Aortic smooth muscle cell (primary cell): ENCODE data around the gene MARK4. TPM values are rescaled to one million over a fixed set of nuclear protein-coding genes. Genes with fewer than 3 reads are reported as not detected.

Source experiments
- total RNA-seq: library from RNA; depleted of rRNA; stranded (reverse); fragments of >200 nt; gene quantifications from 2 replicates; pipeline ENCODE4 v1.2.3, GENCODE V29; 2014

MARK4 gene
- total RNA-seq = 9.5 and 18.3 TPM in 2 replicates

GRCh38 chr19:45250832-45251451 lies at the start of gene MARK4:
MARK4 (plus strand) TSS chr19:45251271; CDS start chr19:45251589, 318 bp downstream.

GRCh38 chr19:45245334-45245787 lies 5.7 kb upstream of the MARK4 start, which contains the start of gene EXOC3L2:
EXOC3L2 (minus strand) TSS chr19:45245407; CDS start chr19:45239045, 6,362 bp downstream.

GRCh38 chr19:45322744-45323281 lies 71.7 kb downstream of the MARK4 start, which contains the start of gene CKM:
CKM (minus strand) TSS chr19:45322875; CDS start chr19:45319713, 3,162 bp downstream.

GRCh38 chr19:45340232-45340898 lies 89.3 kb downstream of the MARK4 start, which contains the start of gene KLC3:
KLC3 (plus strand) TSS chr19:45340750; CDS start chr19:45345542, 4,792 bp downstream.

Other genes starting within 250 kb of the MARK4 start
- 3.3 and 3.5 TPM in 2 replicates for gene RELB, start 249.8 kb upstream of the MARK4 start, total RNA-seq
- gene CLASRP, start 212.2 kb upstream of the MARK4 start, total RNA-seq = 11.5 and 12.9 TPM in 2 replicates
- 0.25 TPM in 1 of 2 replicates, not detected in the other for gene ZNF296, start 174.8 kb upstream of the MARK4 start, total RNA-seq
- gene GEMIN7, start 172.0 kb upstream of the MARK4 start, total RNA-seq = 9.5 and 11.6 TPM in 2 replicates
- gene PPP1R37, start 158.1 kb upstream of the MARK4 start, total RNA-seq = 19.6 and 20.3 TPM in 2 replicates
- gene NKPD1, start 90.3 kb upstream of the MARK4 start, total RNA-seq = 0.06 and 0.26 TPM in 2 replicates
- 6.5 and 7.5 TPM in 2 replicates for gene TRAPPC6A, start 73.0 kb upstream of the MARK4 start, total RNA-seq
- gene BLOC1S3, start 72.5 kb upstream of the MARK4 start, total RNA-seq = 2.8 and 3.5 TPM in 2 replicates
- gene EXOC3L2, start 5.9 kb upstream of the MARK4 start, total RNA-seq = not detected in 2 replicates
- 0.06 TPM in 1 of 2 replicates, not detected in the other for gene CKM, start 71.6 kb downstream of the MARK4 start, total RNA-seq
- not detected in 2 replicates for gene KLC3, start 89.5 kb downstream of the MARK4 start, total RNA-seq
- 9.1 and 14.4 TPM in 2 replicates for gene ERCC2, start 119.3 kb downstream of the MARK4 start, total RNA-seq
- gene PPP1R13L, start 153.8 kb downstream of the MARK4 start, total RNA-seq = 0.53 and 2.9 TPM in 2 replicates
- 4.1 and 6.9 TPM in 2 replicates for gene POLR1G, start 155.4 kb downstream of the MARK4 start, total RNA-seq
- 113 and 133 TPM in 2 replicates for gene ERCC1, start 172.6 kb downstream of the MARK4 start, total RNA-seq
- gene FOSB, start 216.7 kb downstream of the MARK4 start, total RNA-seq = 0.40 and 0.44 TPM in 2 replicates
- gene RTN2, start 245.8 kb downstream of the MARK4 start, total RNA-seq = 4.4 and 6.5 TPM in 2 replicates
- gene PPM1N, start 247.2 kb downstream of the MARK4 start, total RNA-seq = 1.7 and 2.1 TPM in 2 replicates